Mammary epithelial cell (primary cell): ENCODE measurements around the gene ID3.

Source experiments
- CTCF ChIP-seq, 2 donors: IDR thresholded peaks in 1 of 2; conservative IDR thresholded peaks in 1 of 2; 2 replicates each; pipeline ENCODE4 v1.5.1; 2011 to 2012; ENCODE audit warnings: inconsistent platforms in 2 of 2, low read length in 2 of 2, mild to moderate bottlenecking in 2 of 2, control low read depth in 1 of 2, low read depth in 1 of 2; ENCODE audit not compliant: insufficient read depth in 1 of 2; ENCODE audit errors: extremely low read depth in 1 of 2
- EZH2 ChIP-seq: IDR thresholded peaks from 2 replicates; pipeline ENCODE4 v1.6.1; 2012; ENCODE audit warnings: low read length, inconsistent platforms, borderline replicate concordance

- no peak for TF ChIP-seq CTCF (conservative IDR thresholded peaks at IDR 0.05 in 1 of 2, IDR thresholded peaks at IDR 0.05 in 1 of 2; ENCODE audit: extremely low read depth in 1 of 2, insufficient read depth in 1 of 2, low read depth in 1 of 2, low read length in 2 of 2)
- TF ChIP-seq EZH2: no peak
These were observed 7.5 kb downstream of the ID3 start for GRCh38 chr1:23551849-23552248.
